ENCODE measurements around the gene PGM2. TPM values are rescaled to one million over a fixed set of nuclear protein-coding genes. Genes with fewer than 3 reads are reported as not detected.
"Not testable (repeated sequence)": the region's sequence is repeated elsewhere in the genome, so short reads cannot be mapped to it uniquely, and the experiment has no call there.

The PGM2 gene
- 15.6 TPM for total RNA-seq
- long read RNA-seq, transcript PGM2-201 (14 exons, 3,264 nt): major isoform, 17 of 26 reads
- long read RNA-seq, partial matches to known transcripts: 5 of 26 reads
- long read RNA-seq, other reads (novel, unspliced or antisense): 4 of 26 reads

GRCh38 chr4:37826295-37827029 is at the start of gene PGM2:
PGM2 (plus strand) TSS chr4:37826686; CDS start chr4:37826733, 47 bp downstream.
- peak; percentile 95 for DNase-seq
- ATAC-seq (ENCODE audit: poor library complexity): peak; percentile 96
- intact Hi-C loops (cut with DNase I): loop anchor here (5.0 kb wide), 1 partner anchor 61 kb away; no protein-coding TSS in a partner anchor

GRCh38 chr4:37779896-37780295 is 46.6 kb upstream of the PGM2 start:
- no peak for ATAC-seq (ENCODE audit: poor library complexity)
- DNase-seq: no peak
- intact Hi-C loops (cut with DNase I): no loop called here

- DNase-seq (peak; percentile 49), ATAC-seq (ENCODE audit: poor library complexity) (peak; percentile 46)
- intact Hi-C loops (cut with DNase I): no loop called here
Observed at GRCh38 chr4:37780444-37781130, 45.9 kb upstream of the PGM2 start.

- ATAC-seq (ENCODE audit: poor library complexity) (no peak), DNase-seq (no peak)
- intact Hi-C loops (cut with DNase I): no loop called here
Observed at GRCh38 chr4:37781131-37781455, 45.4 kb upstream of the PGM2 start.

GRCh38 chr4:37786267-37786666 is 40.2 kb upstream of the PGM2 start:
- intact Hi-C loops (cut with DNase I); DNase-seq; ATAC-seq (ENCODE audit: poor library complexity): not testable (repeated sequence)

GRCh38 chr4:37787883-37788460 is 38.5 kb upstream of the PGM2 start:
- intact Hi-C loops (cut with DNase I): not testable (repeated sequence)

GRCh38 chr4:37788819-37789218 is 37.7 kb upstream of the PGM2 start:
- intact Hi-C loops (cut with DNase I): no loop called here
- DNase-seq: no peak
- ATAC-seq (ENCODE audit: poor library complexity): no peak

More at GRCh38 chr4:37787883-37788460, 38.5 kb upstream of the PGM2 start:
- ATAC-seq (ENCODE audit: poor library complexity); DNase-seq: not testable (repeated sequence)

DNA sequence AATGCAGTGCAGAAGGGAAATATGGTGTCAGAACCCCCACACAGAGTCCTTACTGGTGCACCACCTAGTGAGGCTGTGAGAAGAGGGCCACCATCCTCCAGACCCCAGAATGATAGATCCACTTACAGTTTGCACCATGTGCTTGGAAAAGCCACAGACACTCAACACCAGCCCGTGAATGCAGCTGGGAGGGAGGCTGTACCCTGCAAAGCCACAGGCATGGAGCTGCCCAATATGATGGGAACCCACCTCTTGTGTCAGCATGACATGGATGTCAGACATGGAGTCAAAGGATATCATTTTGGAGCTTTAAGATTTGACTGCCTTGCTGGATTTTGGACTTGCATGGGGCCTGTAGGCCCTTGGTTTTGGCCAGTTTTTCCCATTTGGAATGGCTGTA is 34.2 kb upstream of the PGM2 start:
- intact Hi-C loops (cut with DNase I): loop anchor here (5.0 to 10.0 kb wide), 2 partner anchors 107 to 190 kb away; partner anchors contain the start of gene RELL1
- DNase-seq (no peak), ATAC-seq (ENCODE audit: poor library complexity) (no peak)

GRCh38 chr4:37793562-37793961 is 32.9 kb upstream of the PGM2 start:
- DNase-seq: no peak
- intact Hi-C loops (cut with DNase I): loop anchor here (5.0 to 10.0 kb wide), 2 partner anchors 109 to 191 kb away; partner anchors contain the start of gene RELL1
- ATAC-seq (ENCODE audit: poor library complexity): peak; percentile 87

- DNase-seq (no peak), ATAC-seq (ENCODE audit: poor library complexity) (no peak)
- intact Hi-C loops (cut with DNase I): loop anchor here (5.0 to 10.0 kb wide), 2 partner anchors 109 to 192 kb away; partner anchors contain the start of gene RELL1
Observed at GRCh38 chr4:37794056-37794455, 32.4 kb upstream of the PGM2 start.

- intact Hi-C loops (cut with DNase I): loop anchor here (10.0 kb wide), 1 partner anchor 111 kb away; the partner anchor contains the start of gene RELL1
- no peak for DNase-seq
- no peak for ATAC-seq (ENCODE audit: poor library complexity)
Observed at GRCh38 chr4:37795581-37796195, 30.8 kb upstream of the PGM2 start.

DNA sequence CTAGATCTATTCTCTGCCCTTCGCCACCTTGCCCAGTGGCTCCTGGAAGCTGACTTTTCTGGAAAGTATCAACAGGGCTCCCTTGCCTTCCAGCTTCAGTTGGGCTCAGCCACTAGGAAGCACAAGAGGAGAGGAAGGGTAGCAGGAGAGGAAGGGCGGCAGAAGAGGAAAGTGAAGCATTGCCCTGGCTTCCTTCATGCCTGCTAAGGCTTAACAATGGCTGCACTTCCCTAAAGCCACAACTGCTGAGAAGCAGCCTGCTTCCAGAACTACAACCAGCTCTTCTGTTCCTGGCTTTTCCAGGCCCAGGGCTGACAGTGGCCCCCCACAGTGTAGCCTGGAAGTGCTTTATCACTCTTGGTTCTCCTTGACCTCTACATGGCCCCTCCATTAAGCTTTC is 29.1 kb upstream of the PGM2 start:
- ATAC-seq (ENCODE audit: poor library complexity) (no peak), DNase-seq (no peak)
- intact Hi-C loops (cut with DNase I): loop anchor here (10.0 kb wide), 1 partner anchor 113 kb away; the partner anchor contains the start of gene RELL1

- DNase-seq (no peak), ATAC-seq (ENCODE audit: poor library complexity) (no peak)
- intact Hi-C loops (cut with DNase I): loop anchor here (10.0 kb wide), 1 partner anchor 113 kb away; the partner anchor contains the start of gene RELL1
Observed at GRCh38 chr4:37797923-37798322, 28.6 kb upstream of the PGM2 start.

DNA sequence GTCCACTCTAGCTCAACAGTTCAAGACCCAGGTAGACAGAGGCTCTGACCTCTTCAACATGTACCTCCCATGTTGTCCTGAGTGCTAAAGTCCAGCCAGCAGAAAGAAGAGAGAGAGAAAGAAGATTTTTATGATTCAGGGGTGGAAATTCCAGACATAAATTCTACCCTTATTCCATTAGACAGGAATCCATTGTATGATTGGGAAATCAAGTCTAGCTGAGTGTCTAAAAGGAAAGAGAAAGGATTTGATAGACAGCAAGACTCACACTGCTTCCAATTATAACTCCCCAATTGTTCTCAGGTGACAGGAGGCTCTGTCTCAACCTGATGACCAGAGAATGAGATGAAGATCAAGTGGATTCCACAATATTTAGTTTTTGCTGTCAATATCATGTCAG is 27.9 kb upstream of the PGM2 start:
- intact Hi-C loops (cut with DNase I): loop anchor here (10.0 kb wide), 1 partner anchor 114 kb away; the partner anchor contains the start of gene RELL1
- no peak for DNase-seq
- ATAC-seq (ENCODE audit: poor library complexity): no peak

DNA sequence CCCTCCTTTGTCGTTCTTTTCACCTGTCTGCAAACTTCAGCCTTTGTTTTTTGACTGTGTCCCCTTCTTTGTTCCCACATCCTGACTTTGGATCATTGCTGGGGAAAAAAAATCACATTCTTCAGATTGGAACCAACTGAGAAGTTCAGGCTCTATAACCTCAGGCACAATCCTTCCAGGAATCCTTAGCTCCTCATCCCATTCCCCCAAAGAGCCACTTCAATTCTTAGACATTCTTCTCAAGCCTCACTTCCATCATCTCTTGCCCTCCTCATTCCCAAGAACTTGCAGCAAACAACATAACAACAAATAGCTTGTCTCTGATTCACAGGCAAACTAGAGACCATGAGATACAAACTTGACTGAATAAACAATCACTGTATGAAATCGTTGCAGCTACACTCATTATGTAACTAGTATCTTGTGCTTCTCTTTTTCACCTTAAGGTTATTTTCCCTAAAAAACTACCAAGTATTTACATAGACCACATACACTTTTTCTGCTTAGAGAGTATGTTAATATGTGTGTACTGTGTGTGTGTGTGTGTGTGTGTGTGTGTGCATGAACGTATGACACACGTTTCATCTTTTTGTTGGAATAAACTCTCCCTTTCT is 26.4 kb upstream of the PGM2 start:
- DNase-seq: no peak
- ATAC-seq (ENCODE audit: poor library complexity): no peak
- intact Hi-C loops (cut with DNase I): loop anchor here (5.0 to 10.0 kb wide), 3 partner anchors 115 to 237 kb away; partner anchors contain the start of gene RELL1

DNA sequence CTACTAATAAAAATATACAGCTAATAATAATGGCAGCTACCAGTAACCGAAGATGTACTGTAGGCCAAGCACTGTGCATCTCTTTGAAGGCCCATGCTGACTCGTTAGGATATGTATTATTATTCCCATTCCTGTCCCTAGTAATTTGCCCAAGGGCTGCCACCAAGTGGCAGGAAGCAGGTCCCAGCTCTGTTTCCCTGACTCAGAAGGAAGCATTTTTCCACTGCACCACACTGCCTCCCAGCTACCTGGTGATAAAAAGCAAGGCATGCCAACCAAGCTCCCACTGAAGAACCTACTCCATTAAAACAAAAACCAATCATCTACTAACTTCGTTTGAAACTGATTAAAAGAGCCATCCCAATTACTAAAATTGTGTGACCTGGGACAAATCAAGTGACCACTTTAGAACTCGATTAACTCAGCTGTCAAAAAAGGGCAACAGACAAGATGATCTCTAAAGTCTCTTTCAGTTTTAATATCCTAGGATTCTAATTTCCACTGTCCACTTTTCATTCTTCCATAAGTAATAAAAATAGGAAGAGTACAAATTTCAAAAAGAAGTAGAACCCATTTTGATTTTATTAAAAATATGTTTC is 24.3 kb upstream of the PGM2 start:
- intact Hi-C loops (cut with DNase I): loop anchor here (5.0 to 10.0 kb wide), 2 partner anchors 173 to 235 kb away; no protein-coding TSS in a partner anchor
- ATAC-seq (ENCODE audit: poor library complexity) (peak; percentile 90), DNase-seq (no peak)

DNA sequence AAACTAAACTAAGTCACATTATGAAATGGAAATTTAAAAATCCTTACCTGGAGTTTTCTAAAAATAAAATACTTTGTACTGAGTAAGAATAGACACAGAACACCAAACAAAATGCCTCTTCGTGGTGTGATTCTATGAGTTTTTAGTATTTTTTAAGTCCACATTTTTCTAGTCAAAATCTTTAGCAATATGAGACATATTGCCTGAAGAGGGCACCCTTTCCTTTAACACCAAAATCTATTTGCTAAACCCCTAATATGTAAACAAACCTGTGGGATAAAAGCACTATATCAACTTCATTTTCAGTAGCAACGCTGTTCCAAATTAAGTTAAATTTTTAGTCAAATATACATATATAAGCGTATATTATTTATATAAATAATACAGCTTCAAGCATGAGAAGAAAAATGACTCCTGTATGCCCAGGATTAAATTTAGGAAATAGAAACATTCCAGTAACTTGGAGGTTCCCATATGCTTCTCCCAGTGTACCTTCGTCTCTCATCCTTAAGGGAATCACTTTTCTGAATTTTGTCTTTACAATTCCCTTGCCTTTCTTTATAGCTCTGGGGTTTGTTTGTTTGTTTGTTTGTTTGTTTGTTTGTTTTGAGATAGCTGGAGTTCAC is 23.0 kb upstream of the PGM2 start:
- peak; percentile 64 for ATAC-seq (ENCODE audit: poor library complexity)
- DNase-seq: no peak
- intact Hi-C loops (cut with DNase I): loop anchor here (5.0 to 10.0 kb wide), 2 partner anchors 171 to 234 kb away; no protein-coding TSS in a partner anchor

All from Right ventricle myocardium superior (tissue), 1 donor.